ENCODE measurements around the gene HLCS.
"Not testable (repeated sequence)": the region's sequence is repeated elsewhere in the genome, so short reads cannot be mapped to it uniquely, and the experiment has no call there.

Gene HLCS

DNA sequence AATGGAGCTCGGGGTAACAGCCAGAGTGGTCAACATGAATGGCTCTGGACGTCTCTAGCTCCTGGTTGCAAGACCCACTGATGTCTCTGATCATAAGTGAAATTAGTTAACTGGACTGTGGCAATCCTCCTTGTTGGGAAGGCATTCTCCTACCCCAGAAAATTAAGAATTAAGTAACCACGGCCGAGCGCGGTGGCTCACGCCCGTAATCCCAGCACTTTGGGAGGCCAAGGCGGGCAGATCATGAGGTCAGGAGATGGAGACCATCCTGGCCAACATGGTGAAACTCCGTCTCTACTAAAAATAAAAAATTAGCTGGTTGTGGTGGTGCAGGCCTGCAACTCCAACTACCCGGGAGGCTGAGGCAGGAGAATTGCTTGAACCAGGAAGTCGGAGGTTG, 14.1 kb downstream of the HLCS start:
- DNase-seq = not testable (repeated sequence)

DNA sequence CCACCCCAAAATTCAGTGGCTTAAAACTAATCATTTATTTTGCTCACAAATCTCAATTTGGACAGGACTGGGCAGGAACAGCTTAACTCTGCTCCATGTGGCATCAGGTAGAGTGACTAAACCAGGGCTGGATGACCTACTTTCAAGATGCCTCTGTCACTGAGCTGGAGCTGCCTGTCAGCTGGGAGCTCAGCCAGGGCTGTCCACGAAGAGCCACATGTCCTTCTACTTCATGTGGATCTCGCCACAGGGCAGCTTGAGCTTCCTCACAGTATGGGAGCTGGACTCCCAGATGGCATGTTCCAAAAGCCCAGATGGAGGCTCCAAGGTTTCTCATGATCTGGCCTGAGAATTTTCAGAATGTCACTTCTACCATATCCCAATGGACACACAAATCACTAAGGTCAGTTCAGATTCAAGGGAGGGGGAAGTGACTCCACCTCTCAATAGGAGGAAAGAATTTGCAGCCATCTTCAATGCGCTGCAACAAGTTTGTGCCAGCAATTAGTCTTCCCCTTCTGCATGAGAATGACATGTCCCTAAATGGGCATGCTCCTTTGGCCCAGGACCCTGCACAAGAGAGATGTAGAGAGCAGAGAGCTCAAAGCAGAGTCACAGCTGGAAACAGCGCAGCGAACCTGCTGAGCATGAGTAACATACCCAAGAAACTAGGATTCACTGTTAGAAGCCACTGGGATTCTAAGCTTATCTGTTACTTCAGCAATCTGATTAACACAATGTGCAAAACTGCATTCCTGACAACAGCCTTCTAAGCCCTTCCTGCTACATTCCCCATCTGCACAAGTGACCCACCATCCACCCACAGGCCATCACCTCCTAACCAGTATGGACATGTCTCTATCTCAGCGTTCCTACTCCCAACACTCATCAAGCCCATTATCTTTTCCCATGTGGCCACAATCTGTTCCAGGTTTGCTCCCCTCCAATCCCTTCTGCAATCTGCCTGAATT, 17.0 kb downstream of the HLCS start:
- DNase-seq = no peak

DNA sequence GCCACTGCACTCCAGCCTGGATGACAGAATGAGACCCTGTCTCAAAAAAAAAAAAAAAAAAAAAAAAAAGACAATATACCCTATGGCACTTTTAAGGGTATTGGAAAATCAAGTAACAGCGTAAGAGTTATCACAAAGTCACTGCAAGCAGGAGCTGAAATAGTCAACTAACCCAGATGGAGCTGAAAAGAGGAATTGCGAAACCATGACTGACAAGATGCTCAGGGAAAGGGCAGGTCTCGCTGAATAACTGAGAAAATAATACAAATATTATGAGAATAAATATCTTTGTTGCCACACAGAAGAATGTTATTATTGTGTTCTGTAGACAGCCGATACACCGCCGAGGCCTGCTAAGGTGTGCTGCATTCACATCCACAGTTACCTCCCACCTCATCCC, 17.8 kb downstream of the HLCS start:
- DNase-seq = no peak

DNA sequence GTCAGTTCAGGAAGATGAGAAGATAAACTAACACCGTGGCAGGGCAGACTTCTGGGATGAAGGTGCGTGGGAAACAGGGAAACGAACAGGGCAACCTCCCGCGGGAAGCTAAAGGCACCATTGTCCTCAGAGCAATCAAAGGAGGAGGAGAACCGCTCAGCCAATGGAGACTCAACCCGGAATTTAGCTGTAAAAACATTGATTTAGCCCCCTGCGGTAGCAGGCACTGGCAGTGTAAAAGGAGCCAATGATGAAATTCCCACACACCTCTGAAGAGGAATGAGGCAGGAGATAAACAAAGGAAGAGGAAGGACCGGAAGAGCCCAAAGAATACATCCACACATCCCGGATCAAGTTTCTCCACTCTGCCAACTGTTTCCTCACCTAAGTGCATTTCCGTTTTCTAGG, 19.5 kb downstream of the HLCS start:
- DNase-seq = no peak

DNA sequence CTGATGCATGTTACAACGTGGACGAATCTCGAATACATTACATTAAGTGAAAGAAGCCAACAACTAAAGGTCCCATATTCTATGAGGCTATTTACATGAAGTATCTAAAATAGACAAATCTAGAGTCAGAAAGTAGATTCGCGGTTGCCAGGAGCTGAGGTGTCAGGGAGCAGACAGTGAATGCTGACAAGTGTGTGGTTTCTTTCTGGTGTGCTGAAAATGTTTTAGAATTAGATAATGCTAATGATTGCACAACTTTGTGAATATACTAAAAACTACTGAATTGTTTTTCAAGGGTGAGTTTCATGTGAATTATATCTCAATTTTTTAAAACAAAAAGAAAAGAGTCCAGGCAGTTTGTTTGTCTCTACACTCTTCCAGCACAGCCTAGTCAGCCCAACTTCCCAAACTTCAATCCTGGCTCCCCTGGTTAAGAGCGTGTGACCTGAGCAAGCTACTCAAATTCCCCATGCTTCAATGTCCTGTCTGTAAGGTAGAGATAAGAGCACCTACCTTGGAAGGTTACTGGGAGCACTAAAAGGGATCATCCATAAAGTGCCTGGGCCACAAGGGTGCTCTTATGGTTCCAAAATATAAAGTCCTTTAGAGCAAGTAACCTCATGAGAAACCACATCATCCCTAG, 20.9 kb downstream of the HLCS start:
- no peak for DNase-seq

DNA sequence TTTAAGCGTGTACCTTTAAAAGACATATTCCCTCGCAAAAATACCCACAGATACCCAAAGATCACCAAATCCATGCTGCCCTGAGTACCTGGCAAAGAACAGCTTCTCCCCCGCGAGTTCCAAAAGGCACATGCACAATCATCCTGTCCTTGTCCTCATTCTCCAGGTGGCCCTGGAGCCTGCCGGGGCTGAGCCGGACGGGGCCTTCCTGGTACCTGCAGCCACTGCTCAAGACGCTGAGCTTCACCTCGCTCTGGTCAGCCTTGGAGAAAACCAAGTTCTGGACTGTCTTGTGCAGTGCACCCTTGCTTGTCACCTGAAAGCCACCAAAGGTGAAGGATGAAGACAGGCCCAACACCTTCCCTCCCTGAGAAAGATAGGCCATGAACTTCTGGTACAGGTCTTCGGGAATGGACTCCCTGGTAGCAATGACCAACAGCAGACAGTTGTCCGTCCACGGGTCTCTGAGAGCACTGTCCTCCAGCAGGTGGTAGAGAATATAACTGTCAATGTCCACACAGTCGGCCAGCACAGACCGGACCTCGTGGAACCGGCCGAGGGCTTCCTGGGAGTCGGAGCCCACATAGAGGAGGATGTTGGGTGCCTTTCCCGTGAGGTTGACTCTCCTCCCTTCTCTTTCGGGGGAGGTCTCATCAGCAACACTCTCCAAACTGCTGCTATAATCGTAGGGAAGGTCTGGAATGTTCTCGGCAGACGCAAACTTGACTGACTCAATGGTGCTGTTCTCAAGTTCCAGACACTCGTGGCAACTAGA, 29.9 kb downstream of the HLCS start:
- no peak for DNase-seq

DNA sequence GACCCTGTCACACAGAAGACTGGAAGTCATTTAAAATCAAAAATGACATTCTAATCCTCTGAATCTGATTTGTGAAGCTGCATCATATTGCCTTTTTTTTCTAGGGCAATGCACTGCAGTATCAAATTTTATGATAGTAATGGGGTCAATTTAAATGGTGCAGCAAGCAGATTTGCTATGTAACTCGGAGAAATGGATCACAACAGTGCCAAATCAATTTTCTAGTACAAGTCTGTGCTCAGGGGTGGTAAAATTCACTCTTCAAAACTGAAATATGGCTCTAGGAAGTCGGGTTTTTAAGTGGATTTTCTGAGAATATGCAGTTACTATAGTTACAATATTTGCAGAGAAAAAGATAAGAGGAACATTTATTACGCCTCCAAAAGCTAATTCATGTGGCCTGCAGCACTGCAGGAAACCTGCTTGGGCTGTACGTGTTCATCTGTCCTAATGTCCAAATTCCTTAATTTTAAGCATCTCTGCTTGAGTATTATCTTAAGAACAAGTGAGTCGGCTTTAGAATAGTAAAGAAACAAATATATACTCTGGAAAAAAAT, 31.5 kb downstream of the HLCS start:
- DNase-seq = no peak

DNA sequence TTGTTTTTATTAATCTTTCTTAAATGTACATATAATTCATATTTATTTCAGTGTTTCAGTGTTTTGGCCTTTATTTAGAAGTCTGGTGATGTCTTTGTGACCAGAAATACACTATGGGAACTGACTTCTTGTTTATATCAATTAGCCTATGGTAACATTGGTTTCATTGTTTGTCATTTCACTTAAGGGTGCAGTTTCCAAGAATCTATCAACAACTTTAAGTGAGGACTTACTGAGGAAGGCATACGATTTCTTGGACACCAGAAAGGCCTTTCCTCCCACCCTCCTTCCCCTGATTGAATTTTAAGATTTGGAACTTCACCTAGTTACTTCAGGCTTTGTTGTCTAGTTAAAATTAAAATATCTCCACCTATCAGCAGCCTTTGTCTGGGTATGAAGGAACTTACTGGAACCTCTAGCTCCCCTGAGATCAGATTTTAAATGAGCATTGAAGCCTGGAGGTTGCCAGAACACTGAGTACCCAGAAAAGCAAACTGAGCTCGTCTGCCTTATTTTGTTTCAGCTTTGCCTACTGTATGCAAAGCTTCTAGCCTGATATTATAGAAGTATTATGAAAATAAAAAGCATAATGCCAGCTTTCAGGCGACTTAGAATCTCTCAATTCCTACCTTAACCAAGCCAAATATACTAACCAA, 34.2 kb downstream of the HLCS start:
- no peak for DNase-seq

DNA sequence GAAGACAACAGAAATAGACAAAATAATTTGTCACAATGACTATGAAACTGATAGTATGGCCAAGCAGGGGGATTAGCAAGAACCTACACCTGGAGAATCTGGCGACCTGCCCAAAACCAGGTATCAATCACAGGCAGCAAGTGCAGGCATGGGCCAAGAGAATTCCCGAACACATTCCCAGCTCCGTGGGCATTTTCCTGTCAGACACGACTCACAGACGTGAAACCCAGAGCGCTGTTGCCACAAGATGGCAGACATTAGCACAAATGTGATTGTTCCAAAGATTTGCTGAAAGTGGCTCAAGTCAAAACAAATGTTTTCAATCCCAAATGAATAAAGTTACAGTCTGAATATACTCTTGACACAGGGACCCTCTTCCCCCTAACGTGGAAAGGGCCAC, 36.8 kb downstream of the HLCS start:
- no peak for DNase-seq

DNA sequence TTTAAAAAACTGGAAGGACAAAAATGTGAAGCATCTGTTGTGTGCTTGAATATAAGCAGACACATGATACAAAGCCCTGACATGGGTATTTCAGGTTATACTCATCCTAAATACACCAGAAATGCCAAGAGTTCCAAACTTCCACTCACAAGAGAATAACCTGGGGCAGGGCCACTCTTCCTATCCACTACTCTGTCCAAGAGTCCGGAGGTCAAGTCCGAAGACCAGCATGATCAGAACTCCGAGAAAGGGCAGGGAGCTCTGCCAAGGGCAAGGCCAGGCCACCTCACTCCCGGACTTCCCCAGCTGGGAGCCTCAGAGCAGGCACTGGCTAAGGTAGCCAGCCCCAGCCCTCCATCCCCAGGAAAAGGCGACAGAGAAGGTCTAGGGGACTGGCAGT, 37.5 kb downstream of the HLCS start:
- no peak for DNase-seq

DNA sequence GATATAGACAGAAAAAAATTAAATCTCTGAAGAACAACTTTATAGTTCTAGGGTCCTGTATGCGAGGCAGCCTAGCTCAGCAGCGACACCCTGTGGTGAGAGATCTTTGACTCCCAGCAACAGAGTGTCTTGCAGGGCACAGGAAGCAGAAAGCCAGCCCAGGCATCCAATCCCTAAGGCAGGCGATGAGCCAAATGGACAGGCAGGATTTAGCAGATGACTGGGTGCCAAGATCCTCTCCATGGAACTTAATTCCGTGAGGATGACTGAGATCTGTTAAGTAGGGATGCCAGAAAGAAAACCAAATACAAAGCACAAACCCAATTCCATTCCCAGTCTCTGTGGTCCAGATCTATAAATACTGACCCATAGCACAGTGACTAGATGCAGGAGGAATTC, 38.8 kb downstream of the HLCS start:
- DNase-seq = peak; percentile 52

DNA sequence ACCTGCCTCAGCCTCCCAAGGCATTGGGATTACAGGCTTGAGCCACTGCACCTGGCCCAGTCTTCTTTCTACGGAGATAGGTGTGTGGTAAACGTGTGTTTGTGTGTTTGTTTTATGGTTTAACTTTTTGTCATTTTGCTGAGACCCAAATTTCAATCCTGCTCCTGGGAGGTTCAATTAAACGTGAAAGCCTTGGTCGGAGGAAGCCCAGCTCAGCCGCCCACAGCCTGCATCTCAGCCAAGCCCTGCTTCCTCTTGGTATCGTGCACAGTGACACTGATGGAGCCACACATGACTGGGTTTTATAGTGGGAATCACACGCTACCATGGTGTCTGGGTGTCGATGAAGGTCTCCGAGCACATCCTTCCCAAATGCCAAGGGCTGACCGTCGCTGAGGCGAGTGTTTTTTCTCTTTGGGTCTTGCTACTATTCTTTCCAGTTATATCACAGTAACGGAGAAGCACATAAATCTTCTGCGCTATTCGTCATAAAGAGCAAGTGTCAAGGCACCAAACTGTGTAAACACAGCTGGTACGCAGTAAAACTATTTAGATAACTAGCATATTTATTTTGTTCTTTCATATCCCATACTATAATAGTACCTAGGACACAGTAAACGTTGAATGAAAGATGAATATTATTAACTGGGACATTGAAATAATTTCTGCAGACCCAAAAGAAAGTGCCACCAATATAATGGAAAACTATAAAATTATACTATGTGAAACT, 39.3 kb downstream of the HLCS start:
- DNase-seq = peak; percentile 68

DNA sequence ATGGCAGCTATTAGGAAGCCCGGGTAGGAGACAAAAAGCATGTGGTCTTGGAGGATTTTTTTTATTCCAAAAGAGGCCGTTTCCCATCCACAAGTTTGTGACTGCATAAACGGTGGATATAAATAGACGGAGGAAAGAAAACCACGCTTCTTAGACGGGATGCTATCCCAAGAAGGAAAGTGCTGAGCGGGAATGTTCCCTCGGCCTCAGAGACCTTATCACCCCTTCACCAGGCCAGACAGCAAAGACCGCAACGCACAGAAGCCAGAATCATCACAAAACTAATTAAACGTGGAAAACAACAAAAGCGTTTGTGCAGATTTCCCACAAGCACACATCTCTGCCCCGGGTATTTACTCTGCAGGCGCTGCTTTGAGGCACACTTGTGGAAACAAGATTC, 43.2 kb downstream of the HLCS start:
- DNase-seq = no peak

DNA sequence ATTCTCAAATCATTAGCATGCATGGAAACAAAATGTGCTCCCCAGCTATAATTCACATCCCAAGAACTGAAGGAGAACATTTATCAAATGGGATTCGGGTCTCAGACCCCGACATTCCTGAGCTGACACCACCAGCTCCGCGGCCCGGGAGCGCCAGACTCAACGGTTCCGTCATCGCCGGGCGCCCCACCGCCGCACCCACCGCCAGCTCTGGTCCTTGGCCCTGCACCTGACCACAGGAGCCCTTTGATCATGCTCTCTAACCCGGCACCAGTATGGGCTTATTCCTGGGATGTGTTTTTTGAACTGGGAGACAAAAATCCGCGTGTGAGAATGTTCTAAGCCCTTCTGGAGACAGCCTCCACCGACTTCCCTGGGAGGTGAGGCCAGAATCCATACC, 43.6 kb downstream of the HLCS start:
- DNase-seq = no peak

DNA sequence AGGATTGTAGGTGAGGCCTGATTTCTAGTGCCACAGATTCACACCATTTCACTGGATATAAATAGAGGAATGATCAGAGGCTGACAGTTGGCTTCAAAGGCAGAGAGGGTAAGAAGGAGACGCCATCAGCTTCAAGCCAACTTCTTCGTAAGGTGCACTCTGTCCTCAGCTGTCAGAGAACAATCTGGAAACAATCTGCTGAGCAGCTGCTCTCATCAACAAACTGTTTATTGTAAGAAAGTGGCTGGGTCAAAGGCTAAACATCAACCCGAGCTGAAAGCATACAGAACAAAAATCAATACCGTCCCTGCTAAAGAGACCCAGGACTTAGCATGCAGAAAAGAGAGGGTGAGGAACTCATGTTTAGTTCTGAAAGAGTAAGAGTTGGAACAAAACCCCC, 48.2 kb downstream of the HLCS start:
- no peak for DNase-seq

DNA sequence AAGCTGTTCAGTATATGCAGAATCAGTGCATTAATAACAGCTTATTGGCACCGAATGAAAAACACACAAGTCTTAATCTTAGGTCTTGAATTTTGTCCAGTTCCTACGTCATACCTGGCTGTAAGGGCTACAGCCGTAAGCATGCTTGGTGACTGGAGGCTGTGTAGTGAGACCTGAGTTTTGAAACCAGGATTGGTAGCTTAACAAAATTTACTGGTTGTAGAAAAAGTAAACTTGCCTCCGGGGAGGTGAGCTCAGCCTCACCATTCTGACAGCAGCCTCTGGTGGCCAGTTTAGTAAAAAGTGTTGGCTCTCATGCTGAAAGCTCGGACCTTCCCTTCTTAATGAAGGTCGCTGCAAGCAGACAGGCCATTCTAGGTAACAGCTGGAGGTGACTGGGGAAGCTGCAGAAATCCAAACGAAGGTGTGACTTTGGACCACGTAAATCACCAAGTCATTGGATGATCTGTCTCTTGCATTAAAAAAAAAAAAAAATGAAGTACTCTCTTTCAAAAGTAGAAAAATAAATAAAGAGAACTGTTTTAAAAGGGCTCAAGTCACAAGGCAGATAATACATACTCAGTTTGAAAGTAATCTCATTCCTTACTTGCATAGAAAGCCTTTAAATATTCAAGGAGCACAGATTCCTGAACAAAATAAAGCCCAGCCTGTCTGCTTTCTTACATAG, 48.9 kb downstream of the HLCS start:
- no peak for DNase-seq

DNA sequence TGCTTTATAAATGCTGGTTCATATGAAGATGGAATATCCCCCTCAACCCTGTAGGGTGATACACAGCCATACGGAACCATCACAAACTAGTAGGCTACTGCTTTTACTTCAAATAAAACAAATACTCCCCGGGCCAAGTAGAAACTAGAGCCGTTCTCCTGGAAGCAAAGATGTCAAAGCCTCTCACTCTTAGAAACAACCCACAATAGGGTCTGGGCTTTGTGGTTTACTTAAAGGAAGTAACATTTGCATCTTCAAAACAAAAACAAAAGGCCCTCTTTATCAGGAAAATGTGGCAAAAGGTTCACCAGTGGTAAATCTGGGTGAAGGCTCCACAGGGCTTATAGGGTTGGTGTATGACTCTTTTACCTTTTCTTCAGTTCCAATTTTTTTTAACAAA, 49.8 kb downstream of the HLCS start:
- no peak for DNase-seq

DNA sequence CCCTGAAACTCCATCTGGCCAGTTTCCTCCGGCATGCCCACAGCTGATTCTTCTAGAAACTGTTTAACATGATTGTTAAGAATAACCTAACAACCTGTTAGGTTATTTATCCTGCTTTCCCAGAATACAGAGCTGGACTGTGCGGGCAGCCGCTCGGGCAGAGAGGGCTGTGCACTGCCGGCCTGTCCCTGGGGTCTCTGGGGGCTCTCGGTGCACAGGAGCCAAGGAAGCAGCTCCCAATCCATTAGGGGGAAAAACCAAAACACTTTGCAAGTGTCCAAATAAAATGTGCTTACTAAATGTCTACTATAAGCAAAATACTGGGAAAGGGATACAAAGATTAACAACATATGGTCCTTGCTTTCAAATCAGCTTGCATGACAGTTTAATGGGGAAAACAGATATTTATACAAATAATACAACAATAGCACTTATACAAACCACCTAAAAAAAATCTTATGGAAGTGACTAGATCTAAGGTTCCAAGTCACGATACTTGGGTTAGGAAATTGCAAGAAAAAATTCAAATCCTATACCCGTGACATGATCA, 50.7 kb downstream of the HLCS start:
- DNase-seq = no peak

DNA sequence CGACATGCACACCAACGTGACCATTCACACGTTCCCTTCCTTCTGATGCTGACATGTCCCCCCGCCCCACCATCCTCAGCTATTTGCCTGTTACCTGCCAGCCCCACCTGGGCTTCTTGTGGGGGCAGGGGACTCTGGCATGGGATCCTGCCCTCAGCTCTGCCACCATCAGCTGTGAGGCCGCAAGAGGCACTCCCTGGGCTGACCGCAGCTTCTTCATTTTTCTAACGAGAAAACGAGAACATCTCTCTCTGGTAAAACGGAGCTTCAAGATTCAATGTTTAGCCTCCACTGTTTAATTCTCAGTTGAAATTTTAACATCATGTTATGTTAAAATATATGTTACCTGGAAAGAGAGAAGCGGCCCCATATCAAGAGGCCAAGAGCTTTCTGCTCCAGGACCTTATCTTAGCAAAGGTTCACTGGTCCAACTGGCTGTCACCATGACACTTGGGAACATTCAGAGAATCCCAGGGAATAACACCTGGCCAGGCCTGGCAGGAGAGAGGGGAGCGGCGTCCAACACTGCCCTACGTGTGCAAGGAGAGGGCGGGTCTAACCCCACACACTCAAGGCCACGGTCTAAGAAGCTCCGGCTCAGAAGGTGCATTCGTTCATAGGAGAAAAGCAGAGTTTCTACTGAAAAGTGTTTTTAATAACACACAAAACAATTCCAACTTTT, 51.3 kb downstream of the HLCS start:
- no peak for DNase-seq

DNA sequence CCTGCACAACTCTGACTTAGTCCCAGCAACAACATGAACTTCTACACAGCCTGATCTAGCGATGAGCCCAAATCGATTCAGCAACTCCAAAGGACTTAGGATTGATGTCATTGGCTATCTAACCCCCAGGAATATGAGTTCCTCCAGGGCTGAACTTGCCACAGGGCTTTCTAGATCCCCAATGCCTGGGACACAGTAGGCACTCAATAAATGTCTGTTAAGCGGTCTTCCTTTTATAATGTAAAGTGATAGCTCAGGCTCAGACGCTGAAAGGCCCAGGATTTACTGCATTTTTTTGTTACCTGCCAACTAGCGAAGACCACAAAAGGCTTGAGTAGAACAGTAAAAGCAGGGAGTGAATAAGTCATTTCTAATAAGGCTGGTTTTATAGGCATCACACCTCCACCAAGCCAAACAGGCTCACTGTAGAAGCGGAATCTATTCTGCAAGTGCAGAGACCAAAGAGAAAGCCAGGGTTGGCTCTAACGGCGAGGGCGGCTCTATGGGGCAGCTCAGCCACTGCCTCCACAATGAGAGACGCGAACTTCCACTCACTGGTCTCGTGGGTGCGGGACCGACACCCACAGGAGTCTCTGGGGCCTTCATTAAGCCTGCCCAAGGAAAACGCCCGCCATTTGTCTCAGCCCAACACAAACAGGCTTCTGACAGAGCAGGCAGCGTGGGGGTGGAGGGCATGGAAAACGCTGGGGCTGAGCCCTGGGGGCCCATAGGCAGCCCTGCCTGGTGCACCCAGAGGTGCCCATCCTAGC, 52.0 kb downstream of the HLCS start:
- no peak for DNase-seq

All from DMS153 (cell line).